Type B pancreatic cell (in vitro differentiated cells): ENCODE data around the gene ZNF789. TPM values are rescaled to one million over a fixed set of nuclear protein-coding genes. Genes with fewer than 3 reads are reported as not detected.

Experiments
- DNase-seq: peaks from one replicate; pipeline ENCODE4 v3.0.0; 2021; ENCODE audit warnings: mixed read lengths; ENCODE audit not compliant: unreplicated experiment; ENCODE audit errors: extremely low spot score
- H3K27ac Mint-ChIP-seq: 2 replicates; pipeline ENCODE4 v1.8.0; 2021; ENCODE audit warnings: mild to moderate bottlenecking, mixed read lengths
- H3K27me3 Mint-ChIP-seq: 2 replicates; pipeline ENCODE4 v1.8.0; 2021; ENCODE audit warnings: mixed read lengths
- H3K36me3 Mint-ChIP-seq: 2 replicates; pipeline ENCODE4 v1.8.0; 2021; ENCODE audit warnings: mixed read lengths
- H3K4me1 Mint-ChIP-seq: one replicate; pipeline ENCODE4 v1.8.0; 2021; ENCODE audit warnings: mixed read lengths; ENCODE audit not compliant: unreplicated experiment
- H3K4me3 Mint-ChIP-seq: 2 replicates; pipeline ENCODE4 v1.8.0; 2021; ENCODE audit warnings: mild to moderate bottlenecking, mixed read lengths
- H3K9me3 Mint-ChIP-seq: 2 replicates; pipeline ENCODE4 v1.8.0; 2021; ENCODE audit warnings: mixed read lengths
- total RNA-seq: library from RNA; stranded (reverse); gene quantifications from 2 replicates; pipeline ENCODE4 v1.2.1, GENCODE V29; 2021; ENCODE audit warnings: low replicate concordance
- TF ChIP-seq, protein P1 (sequence below): fragments of 200-600 bp; sonication (generic); conservative IDR thresholded peaks from 2 replicates; pipeline ENCODE4 v1.5.0; 2021; ENCODE audit warnings: antibody characterized with exemption, mild to moderate bottlenecking

The ZNF789 gene
- total RNA-seq, 1 donor from 2014 or later = 19.0 TPM

DNA sequence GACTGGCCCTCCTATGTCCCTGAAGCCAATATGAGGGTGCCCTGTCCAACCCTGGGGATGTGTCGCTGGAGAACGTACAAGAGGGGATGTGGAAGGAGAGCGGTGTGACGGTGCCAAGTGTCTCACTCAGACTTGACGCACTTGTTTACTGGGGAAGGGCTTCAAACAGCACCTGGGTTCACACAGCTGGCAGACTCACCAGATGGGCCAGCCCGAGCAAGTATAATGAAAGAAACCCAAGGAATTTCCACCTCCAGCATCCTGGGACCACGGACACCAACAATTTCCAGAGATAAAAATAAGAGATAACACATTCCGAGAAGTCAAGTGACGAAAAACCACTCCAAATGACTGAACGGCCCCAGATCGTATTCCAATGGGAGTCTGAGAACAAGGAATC is 12.0 kb upstream of the ZNF789 start:
- Mint-ChIP-seq H3K36me3 (peaks cover 33% of the 10 kb centered on the region), H3K9me3 (no peaks in the 10 kb centered on the region), H3K4me3 (peak overlapping the region; percentile 53), H3K27me3 (no peaks in the 10 kb centered on the region), H3K4me1 (peaks cover 18% of the 10 kb centered on the region), H3K27ac (peak overlapping the region; percentile 72)
- no peak for DNase-seq
- TF ChIP-seq, protein P1, sequence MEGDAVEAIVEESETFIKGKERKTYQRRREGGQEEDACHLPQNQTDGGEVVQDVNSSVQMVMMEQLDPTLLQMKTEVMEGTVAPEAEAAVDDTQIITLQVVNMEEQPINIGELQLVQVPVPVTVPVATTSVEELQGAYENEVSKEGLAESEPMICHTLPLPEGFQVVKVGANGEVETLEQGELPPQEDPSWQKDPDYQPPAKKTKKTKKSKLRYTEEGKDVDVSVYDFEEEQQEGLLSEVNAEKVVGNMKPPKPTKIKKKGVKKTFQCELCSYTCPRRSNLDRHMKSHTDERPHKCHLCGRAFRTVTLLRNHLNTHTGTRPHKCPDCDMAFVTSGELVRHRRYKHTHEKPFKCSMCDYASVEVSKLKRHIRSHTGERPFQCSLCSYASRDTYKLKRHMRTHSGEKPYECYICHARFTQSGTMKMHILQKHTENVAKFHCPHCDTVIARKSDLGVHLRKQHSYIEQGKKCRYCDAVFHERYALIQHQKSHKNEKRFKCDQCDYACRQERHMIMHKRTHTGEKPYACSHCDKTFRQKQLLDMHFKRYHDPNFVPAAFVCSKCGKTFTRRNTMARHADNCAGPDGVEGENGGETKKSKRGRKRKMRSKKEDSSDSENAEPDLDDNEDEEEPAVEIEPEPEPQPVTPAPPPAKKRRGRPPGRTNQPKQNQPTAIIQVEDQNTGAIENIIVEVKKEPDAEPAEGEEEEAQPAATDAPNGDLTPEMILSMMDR = no peak

DNA sequence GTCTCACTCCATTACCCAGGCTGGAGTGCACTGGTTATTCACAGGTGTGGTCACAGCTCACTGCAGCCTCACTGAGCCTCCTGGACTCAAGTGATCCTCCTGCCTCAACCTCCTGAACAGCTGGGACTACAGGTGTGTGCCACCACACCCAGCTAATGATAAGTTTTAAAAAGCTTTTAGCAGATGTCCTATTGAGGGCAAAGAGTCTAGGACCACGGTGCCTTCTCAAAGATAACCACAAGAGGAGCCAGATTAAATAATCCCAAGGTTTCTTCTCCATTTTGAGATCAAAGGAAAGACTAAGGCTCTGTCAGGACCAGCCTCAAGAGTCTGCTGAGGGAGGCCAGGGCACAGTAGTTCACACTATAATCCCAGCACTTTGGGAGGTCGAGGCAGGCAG is 11.5 kb upstream of the ZNF789 start:
- Mint-ChIP-seq H3K9me3 (no peaks in the 10 kb centered on the region), H3K4me3 (no peak overlapping the region), H3K36me3 (peaks cover 37% of the 10 kb centered on the region), H3K4me1 (peaks cover 23% of the 10 kb centered on the region), H3K27me3 (peaks cover 3% of the 10 kb centered on the region), H3K27ac (no peak overlapping the region)
- DNase-seq = no peak
- TF ChIP-seq, protein P1 = peak; percentile 44

DNA sequence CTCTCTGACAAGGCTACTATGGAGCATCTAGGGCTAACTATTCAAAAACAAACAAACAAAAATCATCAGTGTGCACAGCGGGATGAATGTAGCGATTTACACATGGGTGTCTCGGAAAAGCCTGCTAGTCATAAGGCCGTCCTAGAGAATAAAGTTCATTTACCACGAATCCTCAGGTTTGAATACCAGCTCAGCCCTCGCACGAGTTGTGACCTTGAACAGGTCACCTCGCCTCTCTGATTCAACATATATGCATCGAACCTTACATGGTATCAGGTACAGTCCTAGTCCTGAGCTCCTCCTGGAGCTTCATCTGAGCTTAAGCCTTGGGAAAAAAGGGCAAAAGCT is 7.3 kb upstream of the ZNF789 start:
- Mint-ChIP-seq H3K36me3 (peaks cover 21% of the 10 kb centered on the region), H3K27me3 (peaks cover 15% of the 10 kb centered on the region), H3K4me3 (peak overlapping the region; percentile 93), H3K4me1 (peaks cover 20% of the 10 kb centered on the region), H3K9me3 (no peaks in the 10 kb centered on the region), H3K27ac (peak overlapping the region; percentile 96)
- no peak for DNase-seq
- TF ChIP-seq, protein P1 = no peak

DNA sequence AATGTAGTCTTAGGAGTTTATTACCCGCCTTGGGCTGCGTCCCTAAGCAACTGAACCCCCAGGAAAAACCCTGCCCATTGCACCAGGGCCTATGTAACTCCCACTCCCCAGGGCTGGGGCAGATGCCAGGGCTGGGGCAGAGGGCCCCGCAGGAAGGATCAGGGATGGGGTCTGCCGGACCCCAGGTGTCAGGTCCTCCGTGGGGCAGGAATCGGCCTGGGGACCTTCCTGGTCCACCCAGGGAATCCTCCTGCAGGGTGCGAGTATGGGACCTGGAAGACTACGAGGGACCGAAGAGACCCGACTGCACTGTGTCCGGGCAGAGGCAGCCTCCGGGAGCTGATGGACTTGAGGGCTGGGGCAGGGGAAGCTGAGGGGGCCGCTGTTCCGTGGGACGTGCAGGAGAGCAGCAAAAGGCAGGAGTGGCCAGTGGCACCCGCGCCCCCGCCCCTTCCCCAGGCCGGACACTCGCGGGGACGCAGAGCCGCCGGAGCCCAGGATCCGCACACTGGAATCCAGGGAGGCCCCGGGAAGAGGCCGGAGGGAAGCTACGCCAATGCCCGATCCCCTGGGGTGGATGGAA is 4.3 kb upstream of the ZNF789 start:
- Mint-ChIP-seq H3K4me3 (no peak overlapping the region), H3K36me3 (peaks cover 16% of the 10 kb centered on the region), H3K27me3 (peaks cover 19% of the 10 kb centered on the region), H3K9me3 (no peaks in the 10 kb centered on the region), H3K27ac (no peak overlapping the region), H3K4me1 (peaks cover 27% of the 10 kb centered on the region)
- no peak for DNase-seq
- TF ChIP-seq, protein P1 = no peak

DNA sequence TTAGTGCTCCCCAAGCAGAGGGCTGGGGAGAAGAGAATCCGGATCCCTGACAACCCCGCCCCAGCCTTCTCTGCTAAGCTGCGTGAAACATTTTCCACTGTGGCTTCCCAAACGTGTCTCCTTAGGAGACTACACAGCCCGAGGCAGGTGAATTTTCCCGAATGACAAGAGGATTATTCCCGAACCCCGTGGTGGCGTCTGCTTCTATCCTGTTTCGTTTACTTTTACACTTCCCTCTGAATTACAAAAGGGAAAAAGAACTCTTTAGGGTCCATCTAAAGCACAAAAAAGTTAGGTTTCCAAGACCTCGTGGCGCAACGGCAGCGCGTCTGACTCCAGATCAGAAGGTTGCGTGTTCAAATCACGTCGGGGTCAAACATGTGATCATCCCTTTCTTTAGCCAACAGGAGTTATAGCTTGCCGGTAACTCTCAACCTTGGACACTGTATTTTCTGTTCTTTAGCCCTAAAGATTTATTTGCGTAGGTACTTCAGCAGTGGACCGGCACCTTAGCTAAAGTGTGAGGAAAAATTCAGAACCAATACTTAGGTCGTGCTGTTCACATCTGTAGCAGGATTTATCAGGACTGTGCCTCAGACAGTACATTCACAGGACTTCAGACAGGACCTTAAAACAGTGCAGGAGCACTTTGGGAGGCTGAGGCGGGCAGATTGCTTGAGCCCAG is 3.2 kb upstream of the ZNF789 start:
- DNase-seq = no peak
- Mint-ChIP-seq H3K4me3 (peak overlapping the region; percentile 51), H3K36me3 (peaks cover 12% of the 10 kb centered on the region)

More for the DNA sequence above, 3.2 kb upstream of the ZNF789 start:
- Mint-ChIP-seq H3K27ac (peak overlapping the region; percentile 53), H3K9me3 (no peaks in the 10 kb centered on the region), H3K4me1 (peaks cover 21% of the 10 kb centered on the region), H3K27me3 (peaks cover 19% of the 10 kb centered on the region)
- TF ChIP-seq, protein P1 = no peak
